ENCODE results near the gene ATCAY. TPM values are rescaled to one million over a fixed set of nuclear protein-coding genes. Genes with fewer than 3 reads are reported as not detected.

ATCAY gene
- total RNA-seq (ENCODE audit: low replicate concordance): not detected in 2 replicates

GRCh38 chr19:3880471-3881271 is at the start of gene ATCAY:
Gene ATCAY, plus strand, starts transcription at chr19:3880685. Its CDS starts 5,083 bp downstream, at chr19:3885768.

GRCh38 chr19:3868770-3869456 is 11.6 kb upstream of the ATCAY start, which contains the start of gene ZFR2:
Gene ZFR2, minus strand, starts transcription at chr19:3869038. Its CDS starts 21 bp downstream, at chr19:3869017.

GRCh38 chr19:3932931-3933810 is 52.7 kb downstream of the ATCAY start, which contains the start of gene NMRK2:
Gene NMRK2, plus strand, starts transcription at chr19:3933069. Its CDS starts 603 bp downstream, at chr19:3933672.

GRCh38 chr19:3970808-3971598 is 90.5 kb downstream of the ATCAY start, which contains the start of gene DAPK3:
Gene DAPK3, minus strand, starts transcription at chr19:3971099. Its CDS starts 1,364 bp downstream, at chr19:3969735.

Other genes with a start within 250 kb of the ATCAY start
- gene PIP5K1C, start 180.2 kb upstream of the ATCAY start, total RNA-seq (ENCODE audit: low replicate concordance): 15.4 and 18.4 TPM in 2 replicates
- not detected in 2 replicates for gene TJP3, start 172.3 kb upstream of the ATCAY start, total RNA-seq (ENCODE audit: low replicate concordance)
- 9.4 and 14.6 TPM in 2 replicates for gene APBA3, start 119.0 kb upstream of the ATCAY start, total RNA-seq (ENCODE audit: low replicate concordance)
- 11.2 and 41.4 TPM in 2 replicates for gene MRPL54, start 118.0 kb upstream of the ATCAY start, total RNA-seq (ENCODE audit: low replicate concordance)
- not detected in 2 replicates for gene RAX2, start 108.5 kb upstream of the ATCAY start, total RNA-seq (ENCODE audit: low replicate concordance)
- 0.70 TPM in 1 of 2 replicates, not detected in the other for gene MATK, start 94.3 kb upstream of the ATCAY start, total RNA-seq (ENCODE audit: low replicate concordance)
- gene ZFR2, start 11.6 kb upstream of the ATCAY start, total RNA-seq (ENCODE audit: low replicate concordance): not detected in 2 replicates
- not detected in 2 replicates for gene NMRK2, start 52.4 kb downstream of the ATCAY start, total RNA-seq (ENCODE audit: low replicate concordance)
- gene DAPK3, start 90.4 kb downstream of the ATCAY start, total RNA-seq (ENCODE audit: low replicate concordance): 94.4 and 155 TPM in 2 replicates
- gene EEF2, start 104.8 kb downstream of the ATCAY start, total RNA-seq (ENCODE audit: low replicate concordance): 3,373 and 6,268 TPM in 2 replicates
- gene PIAS4, start 127.1 kb downstream of the ATCAY start, total RNA-seq (ENCODE audit: low replicate concordance): 3.9 and 18.8 TPM in 2 replicates
- 9.3 and 11.7 TPM in 2 replicates for gene ZBTB7A, start 186.2 kb downstream of the ATCAY start, total RNA-seq (ENCODE audit: low replicate concordance)
- gene MAP2K2, start 243.4 kb downstream of the ATCAY start, total RNA-seq (ENCODE audit: low replicate concordance): 117 and 253 TPM in 2 replicates

All from smooth muscle cell of the coronary artery (primary cell).